Uterus (tissue), 2 donors: Measurements from ENCODE around the gene DCHS2.

Experiments
- POLR2A ChIP-seq, 2 donors: fragments of 450-650 bp; IDR thresholded peaks; one replicate each; pipeline ENCODE4 v1.6.1; 2016; ENCODE audit warnings: antibody characterized with exemption in 2 of 2, mild to moderate bottlenecking in 1 of 2, moderate library complexity in 1 of 2
- TF ChIP-seq, protein P1 (sequence below), 4 experiments: fragments of 200-600 bp in 2 of 4; fragments of 450-650 bp in 2 of 4; sonication (generic) in 2 of 4; IDR thresholded peaks; one replicate each; pipeline ENCODE4 v1.5.1; 2016 to 2019; ENCODE audit warnings: antibody characterized with exemption in 4 of 4, mild to moderate bottlenecking in 2 of 4, moderate library complexity in 1 of 4

DNA sequence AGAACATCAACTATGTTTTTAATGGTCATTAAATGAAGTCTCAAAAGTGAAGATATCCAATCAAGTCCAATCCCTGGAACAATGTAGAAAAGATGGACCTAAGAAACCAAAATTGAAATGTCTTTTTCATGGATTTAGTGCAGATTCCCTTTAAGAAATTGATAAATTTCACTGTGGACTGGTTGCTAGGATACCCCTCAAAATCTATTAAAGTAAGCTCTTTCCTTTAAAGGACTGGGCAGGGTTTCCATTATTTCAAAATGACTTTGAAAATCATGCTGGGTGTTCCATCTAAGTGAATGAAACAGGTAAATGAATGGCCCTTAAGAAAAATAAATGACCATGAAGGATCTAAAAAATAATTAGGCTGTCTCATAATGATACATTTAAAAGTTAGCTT lies 30.0 kb upstream of the DCHS2 start:
- TF ChIP-seq, protein P1, sequence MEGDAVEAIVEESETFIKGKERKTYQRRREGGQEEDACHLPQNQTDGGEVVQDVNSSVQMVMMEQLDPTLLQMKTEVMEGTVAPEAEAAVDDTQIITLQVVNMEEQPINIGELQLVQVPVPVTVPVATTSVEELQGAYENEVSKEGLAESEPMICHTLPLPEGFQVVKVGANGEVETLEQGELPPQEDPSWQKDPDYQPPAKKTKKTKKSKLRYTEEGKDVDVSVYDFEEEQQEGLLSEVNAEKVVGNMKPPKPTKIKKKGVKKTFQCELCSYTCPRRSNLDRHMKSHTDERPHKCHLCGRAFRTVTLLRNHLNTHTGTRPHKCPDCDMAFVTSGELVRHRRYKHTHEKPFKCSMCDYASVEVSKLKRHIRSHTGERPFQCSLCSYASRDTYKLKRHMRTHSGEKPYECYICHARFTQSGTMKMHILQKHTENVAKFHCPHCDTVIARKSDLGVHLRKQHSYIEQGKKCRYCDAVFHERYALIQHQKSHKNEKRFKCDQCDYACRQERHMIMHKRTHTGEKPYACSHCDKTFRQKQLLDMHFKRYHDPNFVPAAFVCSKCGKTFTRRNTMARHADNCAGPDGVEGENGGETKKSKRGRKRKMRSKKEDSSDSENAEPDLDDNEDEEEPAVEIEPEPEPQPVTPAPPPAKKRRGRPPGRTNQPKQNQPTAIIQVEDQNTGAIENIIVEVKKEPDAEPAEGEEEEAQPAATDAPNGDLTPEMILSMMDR (IDR thresholded peaks at IDR 0.05), result no peak
- TF ChIP-seq POLR2A (IDR thresholded peaks at IDR 0.05), result no peak
